Coronary artery (tissue), 2 donors: ENCODE measurements around the gene ANHX.

ENCODE experiments used
- DNase-seq: peaks from one replicate; pipeline ENCODE4 v3.0.0-alpha.2; 2017; ENCODE audit warnings: low spot score
- H3K27ac ChIP-seq, 2 donors: fragments of 200-600 bp; sonication (generic); one replicate each; pipeline ENCODE4 v1.5.1; 2016 to 2019
- H3K4me3 ChIP-seq: fragments of 200-600 bp; sonication (generic); 2 replicates; pipeline ENCODE4 v1.5.1; 2016; ENCODE audit warnings: mild to moderate bottlenecking, moderate library complexity
- CTCF ChIP-seq: fragments of 200-600 bp; sonication (generic); IDR thresholded peaks from one replicate; pipeline ENCODE4 v1.5.1; 2019; ENCODE audit warnings: antibody characterized with exemption

ANHX gene

GRCh38 chr12:133234971-133235370, 706 bp downstream of the ANHX start:
- no peak overlapping the region for H3K27ac ChIP-seq
- no peak for DNase-seq
- TF ChIP-seq CTCF, result no peak

GRCh38 chr12:133233993-133234564, 1.6 kb downstream of the ANHX start:
- DNase-seq, result no peak
- Histone ChIP-seq H3K27ac (no peak overlapping the region), H3K4me3 (no peak overlapping the region)
- TF ChIP-seq CTCF, result no peak

More at GRCh38 chr12:133234971-133235370, 706 bp downstream of the ANHX start:
- no peak overlapping the region for H3K4me3 ChIP-seq

- Histone ChIP-seq H3K4me3 (no peak overlapping the region), H3K27ac (no peak overlapping the region)
- DNase-seq, result no peak
- TF ChIP-seq CTCF, result no peak
Measured at GRCh38 chr12:133233006-133233405, 2.7 kb downstream of the ANHX start.

- H3K27ac ChIP-seq, result no peak overlapping the region
- no peak overlapping the region for H3K4me3 ChIP-seq
- no peak for TF ChIP-seq CTCF
- no peak for DNase-seq
Measured at GRCh38 chr12:133231001-133231400, 4.7 kb downstream of the ANHX start.

- no peak for TF ChIP-seq CTCF
- H3K27ac ChIP-seq, result no peak overlapping the region
- H3K4me3 ChIP-seq, result no peak overlapping the region
- no peak for DNase-seq
Measured at GRCh38 chr12:133227281-133227852, 8.3 kb downstream of the ANHX start.

- no peak for TF ChIP-seq CTCF
- H3K27ac ChIP-seq, result no peak overlapping the region
- no peak overlapping the region for H3K4me3 ChIP-seq
- peak; percentile 68 for DNase-seq
Measured at GRCh38 chr12:133226690-133227089, 9.0 kb downstream of the ANHX start.

- Histone ChIP-seq H3K27ac (no peak overlapping the region), H3K4me3 (no peak overlapping the region)
- no peak for TF ChIP-seq CTCF
- DNase-seq, result no peak
Measured at GRCh38 chr12:133225527-133225926, 10.2 kb downstream of the ANHX start.
